Gastroesophageal sphincter (tissue), 4 donors: Measurements from ENCODE around the gene TP63. TPM values are rescaled to one million over a fixed set of nuclear protein-coding genes. Genes with fewer than 3 reads are reported as not detected.

Experiments
- ATAC-seq: fragments of 150-250 bp; one replicate; pipeline ENCODE4 v1.9.1; 2016; ENCODE audit warnings: mild to moderate bottlenecking, moderate library complexity
- H3K27ac ChIP-seq, 4 donors: fragments of 200-600 bp; sonication (generic) in 3 of 4; 1 replicate in 3 of 4; 2 replicates in 1 of 4; pipeline ENCODE4 v1.5.1; 2016 to 2019
- H3K27me3 ChIP-seq: fragments of 200-600 bp; sonication (generic); one replicate; pipeline ENCODE4 v1.5.1; 2019
- H3K36me3 ChIP-seq, 2 donors: fragments of 200-600 bp; sonication (generic); one replicate each; pipeline ENCODE4 v1.5.1; 2019; ENCODE audit warnings: control low read depth in 1 of 2
- H3K4me1 ChIP-seq, 3 donors: fragments of 200-600 bp; sonication (generic); 1 replicate in 2 of 3; 2 replicates in 1 of 3; pipeline ENCODE4 v1.5.1; 2016 to 2019; ENCODE audit warnings: control low read depth in 2 of 3
- H3K4me3 ChIP-seq, 2 donors: fragments of 200-600 bp; sonication (generic); one replicate each; pipeline ENCODE4 v1.5.1; 2019; ENCODE audit warnings: mild to moderate bottlenecking in 1 of 2, moderate library complexity in 1 of 2
- H3K9me3 ChIP-seq, 3 donors: fragments of 200-600 bp; sonication (generic); one replicate each; pipeline ENCODE4 v1.5.1; 2017 to 2019; ENCODE audit warnings: control low read depth in 2 of 3
- CTCF ChIP-seq, 4 experiments: fragments of 200-600 bp in 2 of 4; fragments of 450-650 bp in 2 of 4; sonication (generic) in 1 of 4; IDR thresholded peaks; one replicate each; pipeline ENCODE4 v1.5.1; 2017 to 2019; ENCODE audit warnings: antibody characterized with exemption in 4 of 4, mild to moderate bottlenecking in 2 of 4, moderate library complexity in 2 of 4
- EP300 ChIP-seq: sonication (generic); formaldehyde crosslinking; IDR thresholded peaks from one replicate; pipeline ENCODE4 v1.6.1; 2017; ENCODE audit warnings: antibody characterized with exemption, mild to moderate bottlenecking
- POLR2A ChIP-seq, 2 donors: fragments of 450-650 bp; IDR thresholded peaks; one replicate each; pipeline ENCODE4 v1.6.1; 2017; ENCODE audit warnings: antibody characterized with exemption in 2 of 2, mild to moderate bottlenecking in 2 of 2, moderate library complexity in 1 of 2
- POLR2AphosphoS5 ChIP-seq: sonication (generic); formaldehyde crosslinking; IDR thresholded peaks from one replicate; pipeline ENCODE4 v1.6.1; 2017; ENCODE audit warnings: antibody characterized with exemption
- WGBS, 2 donors: methylation state at CpG; one replicate each; pipeline ENCODE4 v1.1.5; 2018; ENCODE audit warnings: low coverage in 1 of 2; 5-methylcytosine and 5-hydroxymethylcytosine counted together
- total RNA-seq, 4 donors: library from RNA; depleted of rRNA; stranded (reverse); fragments of >200 nt; gene quantifications; one replicate each; pipeline ENCODE4 v1.1.0, GENCODE V29; 2016

TP63 gene
- total RNA-seq, 4 donors from 2014 or later, result 0.13 to 7.4 (median 3.4) TPM; not detected in 1

DNA sequence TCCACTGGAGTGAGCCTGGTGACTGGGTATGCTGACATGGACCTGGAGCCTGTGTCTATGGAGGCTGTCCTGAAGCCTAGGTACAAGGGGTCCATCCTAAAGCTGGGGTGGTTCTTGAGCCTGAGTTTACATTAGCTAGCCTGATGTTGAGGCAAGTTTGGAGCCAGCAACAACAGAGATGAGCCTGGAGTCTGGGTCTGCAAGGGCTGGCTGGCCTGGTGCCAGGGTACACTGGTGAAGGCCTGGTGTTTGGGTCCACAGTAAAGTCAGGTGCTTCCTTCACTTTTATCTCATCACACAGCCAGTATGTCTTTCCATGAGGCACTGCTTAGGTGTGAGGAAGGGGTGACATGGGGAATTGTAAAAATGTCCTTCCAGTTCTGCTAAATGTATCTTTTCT, 49.5 kb downstream of the TP63 start:
- ATAC-seq, result no peak
- no peaks in the 10 kb centered on the region for H3K4me1 ChIP-seq
- H3K4me3 ChIP-seq, result no peak overlapping the region
- H3K27ac ChIP-seq, result no peak overlapping the region
- H3K9me3 ChIP-seq, result no peaks in the 10 kb centered on the region
- H3K27me3 ChIP-seq, result no peaks in the 10 kb centered on the region
- TF ChIP-seq EP300 (no peak), POLR2A (IDR thresholded peaks at IDR 0.05) (no peak), CTCF (IDR thresholded peaks at IDR 0.05) (no peak), POLR2AphosphoS5 (no peak)
- no peaks in the 10 kb centered on the region for H3K36me3 ChIP-seq

- Histone ChIP-seq H3K27me3 (no peaks in the 10 kb centered on the region), H3K4me3 (no peak overlapping the region), H3K4me1 (no peaks in the 10 kb centered on the region), H3K9me3 (no peaks in the 10 kb centered on the region), H3K36me3 (no peaks in the 10 kb centered on the region), H3K27ac (no peak overlapping the region)
- ATAC-seq, result no peak
- WGBS, 2 donors, result 57 to 78% methylated on average over 3 of the region's 3 CpGs
- TF ChIP-seq POLR2A (IDR thresholded peaks at IDR 0.05) (no peak), POLR2AphosphoS5 (no peak)
These were observed 52.5 kb downstream of the TP63 start for GRCh38 chr3:189683546-189684255.

DNA sequence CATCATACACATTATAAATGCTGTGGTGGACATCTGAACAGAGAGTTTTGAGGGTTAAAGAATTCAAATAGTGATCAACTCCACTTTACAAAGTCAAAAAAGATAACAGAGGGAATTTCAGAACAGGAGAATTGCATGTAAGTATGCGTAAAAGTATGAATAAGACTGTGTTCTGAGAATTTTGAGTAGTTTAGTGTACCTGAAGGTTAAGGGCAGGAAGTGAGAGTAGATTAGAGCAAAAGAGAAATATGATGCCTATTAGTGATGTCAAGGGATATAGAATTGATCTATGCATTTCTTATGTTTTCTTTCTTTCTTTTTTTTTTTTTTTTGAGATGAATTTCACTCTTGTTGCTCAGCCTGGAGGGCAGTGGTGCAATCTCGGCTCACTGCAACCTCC, 53.1 kb downstream of the TP63 start:
- H3K4me3 ChIP-seq, result no peak overlapping the region
- no peak overlapping the region for H3K27ac ChIP-seq
- 85 to 100% methylated on average over 1 to 2 of the region's 2 CpGs for WGBS, 2 donors
- H3K4me1 ChIP-seq, result no peaks in the 10 kb centered on the region
- no peaks in the 10 kb centered on the region for H3K27me3 ChIP-seq
- TF ChIP-seq CTCF (IDR thresholded peaks at IDR 0.05) (no peak), POLR2A (IDR thresholded peaks at IDR 0.05) (no peak), POLR2AphosphoS5 (no peak), EP300 (no peak)
- H3K36me3 ChIP-seq, result no peaks in the 10 kb centered on the region
- H3K9me3 ChIP-seq, result no peaks in the 10 kb centered on the region
- ATAC-seq, result no peak

DNA sequence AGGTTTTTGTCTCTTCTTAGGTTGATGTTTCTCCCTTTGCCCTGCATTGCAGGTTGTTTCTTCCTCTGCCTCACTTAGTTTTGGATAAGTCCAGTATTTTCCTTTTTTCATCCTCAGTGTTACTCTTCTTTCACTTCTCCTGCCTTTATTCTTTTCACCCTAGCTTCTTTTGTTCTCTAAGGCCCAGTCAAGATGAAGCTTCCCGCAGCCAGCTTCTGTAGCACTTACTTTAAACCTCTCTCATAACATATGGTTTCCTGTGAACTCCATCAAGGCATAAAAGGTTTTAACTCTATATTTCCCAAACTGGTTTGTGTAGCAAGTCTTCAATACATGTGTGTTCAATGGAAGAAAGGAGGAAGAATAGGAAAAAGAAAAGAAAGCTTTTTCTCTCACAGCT, 54.1 kb downstream of the TP63 start:
- no peaks in the 10 kb centered on the region for H3K27me3 ChIP-seq
- H3K36me3 ChIP-seq, result no peaks in the 10 kb centered on the region
- no peaks in the 10 kb centered on the region for H3K4me1 ChIP-seq
- H3K27ac ChIP-seq, result no peak overlapping the region
- H3K9me3 ChIP-seq, result no peaks in the 10 kb centered on the region
- no peak for ATAC-seq
- TF ChIP-seq EP300, result no peak
- no peak for TF ChIP-seq POLR2A (IDR thresholded peaks at IDR 0.05)
- WGBS, 2 donors, result 70 to 71% methylated on average over 1 of the region's 1 CpG
- H3K4me3 ChIP-seq, result no peak overlapping the region

GRCh38 chr3:189685860-189686259, 54.7 kb downstream of the TP63 start:
- no peaks in the 10 kb centered on the region for H3K27me3 ChIP-seq
- no peaks in the 10 kb centered on the region for H3K36me3 ChIP-seq
- H3K9me3 ChIP-seq, result no peaks in the 10 kb centered on the region
- no peak overlapping the region for H3K4me3 ChIP-seq
- ATAC-seq, result no peak
- no peak overlapping the region for H3K27ac ChIP-seq
- no peaks in the 10 kb centered on the region for H3K4me1 ChIP-seq
- no peak for TF ChIP-seq POLR2AphosphoS5
- no peak for TF ChIP-seq EP300
- no peak for TF ChIP-seq CTCF (IDR thresholded peaks at IDR 0.05)
- no peak for TF ChIP-seq POLR2A (IDR thresholded peaks at IDR 0.05)
- 57 to 95% methylated on average over 2 of the region's 2 CpGs for WGBS, 2 donors

GRCh38 chr3:189687475-189687874, 56.3 kb downstream of the TP63 start:
- Histone ChIP-seq H3K4me1 (no peaks in the 10 kb centered on the region), H3K4me3 (no peak overlapping the region), H3K36me3 (no peaks in the 10 kb centered on the region), H3K27me3 (no peaks in the 10 kb centered on the region), H3K27ac (no peak overlapping the region), H3K9me3 (no peaks in the 10 kb centered on the region)
- ATAC-seq, result no peak
- WGBS, 2 donors, result 75 to 93% methylated on average over 4 of the region's 4 CpGs
- TF ChIP-seq CTCF (IDR thresholded peaks at IDR 0.05) (no peak), EP300 (no peak), POLR2A (IDR thresholded peaks at IDR 0.05) (no peak), POLR2AphosphoS5 (no peak)
